ENCODE data around the gene HTR4.

HTR4 gene

GRCh38 chr5:148663509-148663908 lies 9.2 kb upstream of the HTR4 start:
- no peak for DNase-seq (ENCODE audit: low read depth in 1 of 2, low spot score in 1 of 2)

- DNase-seq (ENCODE audit: low read depth in 1 of 2, low spot score in 1 of 2) = no peak
Measured at GRCh38 chr5:148660346-148660660, 6.0 kb upstream of the HTR4 start.

- DNase-seq (ENCODE audit: low read depth in 1 of 2, low spot score in 1 of 2) = no peak
Measured at GRCh38 chr5:148659641-148660345, 5.5 kb upstream of the HTR4 start.

- no peak for DNase-seq (ENCODE audit: low read depth in 1 of 2, low spot score in 1 of 2)
Measured at GRCh38 chr5:148653291-148653835, 964 bp downstream of the HTR4 start.

- no peak for DNase-seq (ENCODE audit: low read depth in 1 of 2, low spot score in 1 of 2)
Measured at GRCh38 chr5:148651528-148651927, 2.8 kb downstream of the HTR4 start.

GRCh38 chr5:148645527-148645926 lies 8.8 kb downstream of the HTR4 start:
- no peak for DNase-seq (ENCODE audit: low read depth in 1 of 2, low spot score in 1 of 2)

GRCh38 chr5:148641735-148642134 lies 12.6 kb downstream of the HTR4 start:
- no peak for DNase-seq (ENCODE audit: low read depth in 1 of 2, low spot score in 1 of 2)

- no peak for DNase-seq (ENCODE audit: low read depth in 1 of 2, low spot score in 1 of 2)
Measured at GRCh38 chr5:148640471-148640870, 13.9 kb downstream of the HTR4 start.

- DNase-seq (ENCODE audit: low read depth in 1 of 2, low spot score in 1 of 2) = no peak
Measured at GRCh38 chr5:148639081-148639480, 15.2 kb downstream of the HTR4 start.

GRCh38 chr5:148636353-148636752 lies 18.0 kb downstream of the HTR4 start:
- no peak for DNase-seq (ENCODE audit: low read depth in 1 of 2, low spot score in 1 of 2)

GRCh38 chr5:148635321-148636083 lies 18.8 kb downstream of the HTR4 start:
- no peak for DNase-seq (ENCODE audit: low read depth in 1 of 2, low spot score in 1 of 2)

- no peak for DNase-seq (ENCODE audit: low read depth in 1 of 2, low spot score in 1 of 2)
Measured at GRCh38 chr5:148633067-148633377, 21.3 kb downstream of the HTR4 start.

GRCh38 chr5:148632255-148633066 lies 21.9 kb downstream of the HTR4 start:
- DNase-seq (ENCODE audit: low read depth in 1 of 2, low spot score in 1 of 2) = no peak

GRCh38 chr5:148626986-148627385 lies 27.3 kb downstream of the HTR4 start:
- no peak for DNase-seq (ENCODE audit: low read depth in 1 of 2, low spot score in 1 of 2)

GRCh38 chr5:148626081-148626613 lies 28.2 kb downstream of the HTR4 start:
- no peak for DNase-seq (ENCODE audit: low read depth in 1 of 2, low spot score in 1 of 2)

GRCh38 chr5:148625250-148625649 lies 29.1 kb downstream of the HTR4 start:
- no peak for DNase-seq (ENCODE audit: low read depth in 1 of 2, low spot score in 1 of 2)

- no peak for DNase-seq (ENCODE audit: low read depth in 1 of 2, low spot score in 1 of 2)
Measured at GRCh38 chr5:148623741-148624140, 30.6 kb downstream of the HTR4 start.

- DNase-seq (ENCODE audit: low read depth in 1 of 2, low spot score in 1 of 2) = no peak
Measured at GRCh38 chr5:148623101-148623500, 31.2 kb downstream of the HTR4 start.

- peak in 1 of 2 donors; percentile 17 for DNase-seq (ENCODE audit: low read depth in 1 of 2, low spot score in 1 of 2)
Measured at GRCh38 chr5:148620696-148621095, 33.6 kb downstream of the HTR4 start.

GRCh38 chr5:148620091-148620490 lies 34.2 kb downstream of the HTR4 start:
- DNase-seq (ENCODE audit: low read depth in 1 of 2, low spot score in 1 of 2) = no peak

GRCh38 chr5:148619484-148619883 lies 34.8 kb downstream of the HTR4 start:
- DNase-seq (ENCODE audit: low read depth in 1 of 2, low spot score in 1 of 2) = no peak
